Measurements from ENCODE around the gene LRRC41.

LRRC41 gene

GRCh38 chr1:46281021-46281420, 22.4 kb downstream of the LRRC41 start:
- H3K9me2 ChIP-seq (replicated peaks; ENCODE audit: insufficient read depth, low read length) = no peaks in the 10 kb centered on the region
- no peaks in the 10 kb centered on the region for H3K4me1 ChIP-seq (ENCODE audit: low read length)
- H3F3A ChIP-seq (ENCODE audit: insufficient read depth, low read length) = no peaks in the 10 kb centered on the region; the same call in 1 of the 2 replicates
- TF ChIP-seq EZH2 (optimal IDR thresholded peaks at IDR 0.05; ENCODE audit: low read depth, low read length) (no peak), EZH2phosphoT487 (IDR thresholded peaks at IDR 0.05; ENCODE audit: low read length) (no peak)
- TF ChIP-seq, protein P1, sequence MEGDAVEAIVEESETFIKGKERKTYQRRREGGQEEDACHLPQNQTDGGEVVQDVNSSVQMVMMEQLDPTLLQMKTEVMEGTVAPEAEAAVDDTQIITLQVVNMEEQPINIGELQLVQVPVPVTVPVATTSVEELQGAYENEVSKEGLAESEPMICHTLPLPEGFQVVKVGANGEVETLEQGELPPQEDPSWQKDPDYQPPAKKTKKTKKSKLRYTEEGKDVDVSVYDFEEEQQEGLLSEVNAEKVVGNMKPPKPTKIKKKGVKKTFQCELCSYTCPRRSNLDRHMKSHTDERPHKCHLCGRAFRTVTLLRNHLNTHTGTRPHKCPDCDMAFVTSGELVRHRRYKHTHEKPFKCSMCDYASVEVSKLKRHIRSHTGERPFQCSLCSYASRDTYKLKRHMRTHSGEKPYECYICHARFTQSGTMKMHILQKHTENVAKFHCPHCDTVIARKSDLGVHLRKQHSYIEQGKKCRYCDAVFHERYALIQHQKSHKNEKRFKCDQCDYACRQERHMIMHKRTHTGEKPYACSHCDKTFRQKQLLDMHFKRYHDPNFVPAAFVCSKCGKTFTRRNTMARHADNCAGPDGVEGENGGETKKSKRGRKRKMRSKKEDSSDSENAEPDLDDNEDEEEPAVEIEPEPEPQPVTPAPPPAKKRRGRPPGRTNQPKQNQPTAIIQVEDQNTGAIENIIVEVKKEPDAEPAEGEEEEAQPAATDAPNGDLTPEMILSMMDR (IDR thresholded peaks at IDR 0.05; ENCODE audit: low read length) = no peak
- no peaks in the 10 kb centered on the region for H3K79me2 ChIP-seq (ENCODE audit: low read length)
- no peak for DNase-seq
- no peak overlapping the region for H2AFZ ChIP-seq (ENCODE audit: low read length)
- H4K20me1 ChIP-seq (ENCODE audit: insufficient read depth, low read length) = no peaks in the 10 kb centered on the region
- H3K27me3 ChIP-seq (replicated peaks; ENCODE audit: insufficient read depth, low read length) = no peaks in the 10 kb centered on the region
- no peak overlapping the region for H3K27ac ChIP-seq (ENCODE audit: low read length)
- no peak overlapping the region for H3K9ac ChIP-seq (ENCODE audit: low read length)
- H3K9me3 ChIP-seq (replicated peaks; ENCODE audit: insufficient read depth, low read length) = no peaks in the 10 kb centered on the region
- no peak overlapping the region for H3K4me3 ChIP-seq (ENCODE audit: low read length)
- peaks cover 8% of the 10 kb centered on the region for H3K36me3 ChIP-seq (replicated peaks; ENCODE audit: insufficient read depth, low read length)
- no peak overlapping the region for H3K4me2 ChIP-seq (ENCODE audit: low read depth, low read length)

DNA sequence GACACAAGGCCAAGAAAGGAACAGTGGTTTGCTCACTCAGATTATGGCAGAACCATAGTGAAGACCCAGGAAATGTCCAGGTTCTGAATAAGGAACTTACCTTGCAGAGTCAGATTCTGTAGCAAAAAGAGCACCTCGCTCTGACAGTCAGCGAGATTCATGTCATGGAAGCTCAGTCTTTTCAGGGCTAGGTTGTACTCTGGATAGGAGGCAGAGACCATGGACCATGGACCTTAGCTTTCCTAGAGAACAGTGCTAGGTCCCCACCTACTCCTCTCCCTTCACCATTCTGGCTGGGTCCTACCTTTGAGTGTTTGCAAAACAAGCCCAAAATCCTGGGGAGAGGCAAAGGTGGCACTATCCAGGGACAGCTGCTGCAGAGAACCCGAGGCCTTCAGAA, 23.3 kb downstream of the LRRC41 start:
- no peak for DNase-seq
- Histone ChIP-seq H3K9me2 (replicated peaks; ENCODE audit: insufficient read depth, low read length) (no peaks in the 10 kb centered on the region), H3K36me3 (replicated peaks; ENCODE audit: insufficient read depth, low read length) (peaks cover 8% of the 10 kb centered on the region), H3K4me3 (ENCODE audit: low read length) (no peak overlapping the region), H3K9me3 (replicated peaks; ENCODE audit: insufficient read depth, low read length) (no peaks in the 10 kb centered on the region), H4K20me1 (ENCODE audit: insufficient read depth, low read length) (no peaks in the 10 kb centered on the region), H3K4me1 (ENCODE audit: low read length) (no peaks in the 10 kb centered on the region), H3F3A (ENCODE audit: insufficient read depth, low read length) (peaks cover under 1% of the 10 kb centered on the region; the same call in 1 of the 2 replicates), H3K4me2 (ENCODE audit: low read depth, low read length) (no peak overlapping the region), H3K27me3 (replicated peaks; ENCODE audit: insufficient read depth, low read length) (no peaks in the 10 kb centered on the region), H3K27ac (ENCODE audit: low read length) (no peak overlapping the region), H3K79me2 (ENCODE audit: low read length) (no peaks in the 10 kb centered on the region), H3K9ac (ENCODE audit: low read length) (no peak overlapping the region), H2AFZ (ENCODE audit: low read length) (no peak overlapping the region)
- no peak for TF ChIP-seq EZH2 (optimal IDR thresholded peaks at IDR 0.05; ENCODE audit: low read depth, low read length)
- TF ChIP-seq EZH2phosphoT487 (IDR thresholded peaks at IDR 0.05; ENCODE audit: low read length) = no peak
- TF ChIP-seq, protein P1 (IDR thresholded peaks at IDR 0.05; ENCODE audit: low read length) = no peak

DNA sequence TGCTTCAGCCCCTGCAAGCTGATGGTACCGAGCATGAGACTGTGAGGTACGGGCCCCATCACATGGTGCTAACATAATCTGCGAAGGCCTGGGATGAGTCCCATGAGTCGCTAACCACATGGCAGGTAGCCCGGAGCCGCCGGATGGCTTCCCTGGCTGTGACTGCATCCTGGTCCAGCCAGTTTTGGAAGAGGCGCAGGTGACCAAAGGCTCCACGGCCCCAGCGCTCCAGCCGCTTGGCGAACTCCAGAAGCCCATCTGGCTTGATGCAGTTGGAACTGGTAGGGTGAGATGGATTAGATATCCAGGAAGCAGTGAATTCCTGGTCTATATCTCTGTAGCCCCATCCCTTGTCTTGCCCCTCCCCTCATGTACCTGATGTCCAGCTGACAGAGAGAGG, 24.6 kb downstream of the LRRC41 start:
- H3K27me3 ChIP-seq (replicated peaks; ENCODE audit: insufficient read depth, low read length) = no peaks in the 10 kb centered on the region
- H3K4me2 ChIP-seq (ENCODE audit: low read depth, low read length) = no peak overlapping the region
- H3K9me3 ChIP-seq (replicated peaks; ENCODE audit: insufficient read depth, low read length) = no peaks in the 10 kb centered on the region
- H3K9ac ChIP-seq (ENCODE audit: low read length) = no peak overlapping the region
- TF ChIP-seq, protein P1 (IDR thresholded peaks at IDR 0.05; ENCODE audit: low read length) = no peak
- TF ChIP-seq EZH2 (optimal IDR thresholded peaks at IDR 0.05; ENCODE audit: low read depth, low read length) (no peak), EZH2phosphoT487 (IDR thresholded peaks at IDR 0.05; ENCODE audit: low read length) (no peak)
- DNase-seq = no peak
- H4K20me1 ChIP-seq (ENCODE audit: insufficient read depth, low read length) = no peaks in the 10 kb centered on the region
- H3K27ac ChIP-seq (ENCODE audit: low read length) = no peak overlapping the region
- H3K79me2 ChIP-seq (ENCODE audit: low read length) = no peaks in the 10 kb centered on the region
- 0 out of 2 replicates have a peak, but pooled peaks cover 3% of the 10 kb centered on the region for H3F3A ChIP-seq (ENCODE audit: insufficient read depth, low read length)
- no peaks in the 10 kb centered on the region for H3K4me1 ChIP-seq (ENCODE audit: low read length)
- H3K4me3 ChIP-seq (ENCODE audit: low read length) = no peak overlapping the region
- H3K36me3 ChIP-seq (replicated peaks; ENCODE audit: insufficient read depth, low read length) = peaks cover 8% of the 10 kb centered on the region
- H3K9me2 ChIP-seq (replicated peaks; ENCODE audit: insufficient read depth, low read length) = no peaks in the 10 kb centered on the region
- no peak overlapping the region for H2AFZ ChIP-seq (ENCODE audit: low read length)
